ENCODE results near the gene POLK. TPM values are rescaled to one million over a fixed set of nuclear protein-coding genes. Genes with fewer than 3 reads are reported as not detected.

Gene POLK
- total and polyA plus RNA-seq, 2 donors (not counting 3 experiments of a cell fraction or from before 2014, with no cell fraction given), result 5.1 to 27.3 TPM

DNA sequence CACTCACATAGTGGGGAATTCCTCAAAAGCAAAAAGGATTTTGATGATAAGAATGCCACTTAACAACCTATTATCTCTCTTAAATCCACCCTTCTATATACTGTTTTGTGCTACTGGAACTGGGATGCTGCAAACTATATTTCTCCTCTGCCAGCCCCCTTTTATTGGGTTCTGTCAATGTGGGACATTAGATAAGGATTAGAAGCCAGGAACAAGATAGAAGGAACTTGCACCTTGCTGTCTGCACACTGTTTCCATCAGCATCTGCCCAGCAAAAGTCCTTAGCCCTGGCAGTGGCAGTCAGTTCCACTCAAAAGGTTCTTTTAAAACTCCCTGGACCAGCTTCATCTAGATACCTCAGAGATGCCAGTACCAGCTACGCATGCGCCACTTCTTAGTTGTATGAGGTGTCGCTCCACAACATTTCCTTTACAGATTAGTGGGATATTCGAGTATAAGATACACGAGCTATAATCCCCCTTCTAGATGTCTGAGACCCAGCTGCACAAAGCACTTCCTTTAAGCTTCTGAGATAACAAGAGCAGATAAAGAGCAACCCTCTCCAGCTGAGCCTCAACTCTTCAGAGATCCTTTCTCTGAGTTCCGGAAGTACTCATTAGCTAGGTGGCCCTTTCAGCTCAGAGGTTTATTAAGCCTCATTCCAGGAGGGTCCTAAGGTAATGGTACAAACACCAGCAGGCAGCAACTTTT, 45.5 kb upstream of the POLK start:
- no peak overlapping the region for H3K4me2 ChIP-seq (ENCODE audit: insufficient read depth, low read length)
- TF ChIP-seq, protein P1, sequence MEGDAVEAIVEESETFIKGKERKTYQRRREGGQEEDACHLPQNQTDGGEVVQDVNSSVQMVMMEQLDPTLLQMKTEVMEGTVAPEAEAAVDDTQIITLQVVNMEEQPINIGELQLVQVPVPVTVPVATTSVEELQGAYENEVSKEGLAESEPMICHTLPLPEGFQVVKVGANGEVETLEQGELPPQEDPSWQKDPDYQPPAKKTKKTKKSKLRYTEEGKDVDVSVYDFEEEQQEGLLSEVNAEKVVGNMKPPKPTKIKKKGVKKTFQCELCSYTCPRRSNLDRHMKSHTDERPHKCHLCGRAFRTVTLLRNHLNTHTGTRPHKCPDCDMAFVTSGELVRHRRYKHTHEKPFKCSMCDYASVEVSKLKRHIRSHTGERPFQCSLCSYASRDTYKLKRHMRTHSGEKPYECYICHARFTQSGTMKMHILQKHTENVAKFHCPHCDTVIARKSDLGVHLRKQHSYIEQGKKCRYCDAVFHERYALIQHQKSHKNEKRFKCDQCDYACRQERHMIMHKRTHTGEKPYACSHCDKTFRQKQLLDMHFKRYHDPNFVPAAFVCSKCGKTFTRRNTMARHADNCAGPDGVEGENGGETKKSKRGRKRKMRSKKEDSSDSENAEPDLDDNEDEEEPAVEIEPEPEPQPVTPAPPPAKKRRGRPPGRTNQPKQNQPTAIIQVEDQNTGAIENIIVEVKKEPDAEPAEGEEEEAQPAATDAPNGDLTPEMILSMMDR (IDR thresholded peaks at IDR 0.05; ENCODE audit: extremely low read depth in 1 of 2, insufficient read depth in 1 of 2, low read depth in 1 of 2, low read length in 2 of 2), result no peak
- TF ChIP-seq MYC (IDR thresholded peaks at IDR 0.05; ENCODE audit: low read depth, low read length) (no peak), POLR2A (IDR thresholded peaks at IDR 0.05; ENCODE audit: low read depth, low read length) (no peak), GATA2 (IDR thresholded peaks at IDR 0.05; ENCODE audit: insufficient read depth, insufficient read length, low read depth, low read length) (no peak), EZH2 (IDR thresholded peaks at IDR 0.05; ENCODE audit: borderline replicate concordance, low read depth, low read length, severe bottlenecking) (no peak)
- TF ChIP-seq, protein P2, sequence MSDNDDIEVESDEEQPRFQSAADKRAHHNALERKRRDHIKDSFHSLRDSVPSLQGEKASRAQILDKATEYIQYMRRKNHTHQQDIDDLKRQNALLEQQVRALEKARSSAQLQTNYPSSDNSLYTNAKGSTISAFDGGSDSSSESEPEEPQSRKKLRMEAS (IDR thresholded peaks at IDR 0.05; ENCODE audit: insufficient read depth, insufficient read length), result no peak
- FAIRE-seq, result no peak
- no peaks in the 10 kb centered on the region for H3K36me3 ChIP-seq (ENCODE audit: control insufficient read depth in 2 of 2, extremely low read depth in 1 of 2, insufficient read depth in 2 of 2, low read length in 2 of 2)
- BruUV-seq (replicated peaks), result no TSS peak
- no peak overlapping the region for H3K9ac ChIP-seq (replicated peaks; ENCODE audit: extremely low read depth, insufficient read depth, low read length)
- H2AFZ ChIP-seq (ENCODE audit: low read depth, low read length), result no peak overlapping the region
- no peaks in the 10 kb centered on the region for H3K27me3 ChIP-seq (ENCODE audit: control insufficient read depth in 2 of 2, insufficient read depth in 2 of 2, low read length in 2 of 2)
- H3K9me1 ChIP-seq (replicated peaks; ENCODE audit: control insufficient read depth, extremely low read depth, insufficient read depth, low read length), result no peaks in the 10 kb centered on the region
- no peaks in the 10 kb centered on the region for H3K9me3 ChIP-seq (replicated peaks; ENCODE audit: control insufficient read depth, insufficient read depth, low read length)
- CTCF ChIA-PET, result interaction anchor here (1.5 kb wide), 1 partner anchor 215 kb away, joined by 7 read pairs; no protein-coding TSS in a partner anchor
- H3K4me3 ChIP-seq (replicated peaks in 1 of 3; ENCODE audit: insufficient read depth in 1 of 3, low read depth in 1 of 3, low read length in 3 of 3), result no peak overlapping the region
- H3K27ac ChIP-seq (ENCODE audit: insufficient read depth, low read depth, low read length), result no peak overlapping the region
- no peak for DNase-seq (ENCODE audit: low read depth, low spot score)
- peaks cover 30% of the 10 kb centered on the region for H3K79me2 ChIP-seq (ENCODE audit: control insufficient read depth, insufficient read depth, low read length)
- peaks cover 8% of the 10 kb centered on the region for H3K4me1 ChIP-seq (ENCODE audit: control insufficient read depth, extremely low read depth, insufficient read depth, low read length)
- POLR2A ChIA-PET, result no interaction called here
- intact Hi-C loops (cut with micrococcal nuclease), result no loop called here
- peaks cover 5% of the 10 kb centered on the region for H4K20me1 ChIP-seq (replicated peaks; ENCODE audit: control insufficient read depth, extremely low read depth, insufficient read depth, low read length)
- dilution Hi-C loops (cut with MboI; ENCODE audit: extremely low pct_ligation_motif_present, low sequenced_read_pairs), result no loop called here

Data from endothelial cell of umbilical vein (primary cell).